Osteoblast (primary cell): ENCODE data around the gene FGD4. TPM values are rescaled to one million over a fixed set of nuclear protein-coding genes. Genes with fewer than 3 reads are reported as not detected.

ENCODE experiments used
- DNase-seq: peaks from one replicate; pipeline ENCODE4 v3.0.0; 2011; ENCODE audit warnings: low spot score, mixed read lengths; ENCODE audit not compliant: insufficient read length; ENCODE audit errors: missing footprints
- H2AFZ ChIP-seq: 2 replicates; pipeline ENCODE4 v1.6.0; 2011; ENCODE audit warnings: mild to moderate bottlenecking, low read length
- H3K27ac ChIP-seq: 2 replicates; pipeline ENCODE4 v1.5.1; 2011; ENCODE audit warnings: mild to moderate bottlenecking, low read depth, low read length, moderate library complexity
- H3K27me3 ChIP-seq: 2 replicates; pipeline ENCODE4 v1.6.0; 2012; ENCODE audit warnings: mild to moderate bottlenecking, control low read depth, inconsistent platforms, low read length, moderate library complexity; ENCODE audit not compliant: insufficient read depth
- H3K36me3 ChIP-seq: 2 replicates; pipeline ENCODE4 v1.5.1; 2011; ENCODE audit warnings: mild to moderate bottlenecking, low read length, control low read depth, moderate library complexity; ENCODE audit not compliant: insufficient read depth
- H3K4me1 ChIP-seq: 2 replicates; pipeline ENCODE4 v1.5.1; 2011; ENCODE audit warnings: mild to moderate bottlenecking, low read length, control low read depth, moderate library complexity; ENCODE audit not compliant: insufficient read depth
- H3K4me2 ChIP-seq: 2 replicates; pipeline ENCODE4 v1.6.0; 2011; ENCODE audit warnings: mild to moderate bottlenecking, low read length; ENCODE audit not compliant: insufficient read depth
- H3K4me3 ChIP-seq: fragments of 200-600 bp; sonication (generic); 3 replicates; pipeline ENCODE4 v1.5.1; 2012; ENCODE audit warnings: mild to moderate bottlenecking, low read length, inconsistent platforms; ENCODE audit not compliant: insufficient read depth
- H3K79me2 ChIP-seq: 2 replicates; pipeline ENCODE4 v1.6.0; 2012; ENCODE audit warnings: mild to moderate bottlenecking, low read length, control low read depth, inconsistent platforms; ENCODE audit not compliant: insufficient read depth
- H3K9me3 ChIP-seq: 2 replicates; pipeline ENCODE4 v1.5.1; 2011; ENCODE audit warnings: low read depth, low read length, control low read depth
- H4K20me1 ChIP-seq: 2 replicates; pipeline ENCODE4 v1.6.0; 2012; ENCODE audit warnings: mild to moderate bottlenecking, low read length, control low read depth; ENCODE audit not compliant: insufficient read depth
- total RNA-seq: library from RNA; depleted of rRNA; stranded (reverse); fragments of >200 nt; gene quantifications from 2 replicates; pipeline ENCODE4 v1.2.3, GENCODE V29; 2012
- TF ChIP-seq, protein P1 (sequence below): IDR thresholded peaks from 2 replicates; pipeline ENCODE4 v1.5.1; 2011; ENCODE audit warnings: mild to moderate bottlenecking, low read depth, low read length, moderate library complexity; ENCODE audit errors: extremely low read depth

FGD4 gene
- total RNA-seq, 1 donor, result 11.9 TPM

DNA sequence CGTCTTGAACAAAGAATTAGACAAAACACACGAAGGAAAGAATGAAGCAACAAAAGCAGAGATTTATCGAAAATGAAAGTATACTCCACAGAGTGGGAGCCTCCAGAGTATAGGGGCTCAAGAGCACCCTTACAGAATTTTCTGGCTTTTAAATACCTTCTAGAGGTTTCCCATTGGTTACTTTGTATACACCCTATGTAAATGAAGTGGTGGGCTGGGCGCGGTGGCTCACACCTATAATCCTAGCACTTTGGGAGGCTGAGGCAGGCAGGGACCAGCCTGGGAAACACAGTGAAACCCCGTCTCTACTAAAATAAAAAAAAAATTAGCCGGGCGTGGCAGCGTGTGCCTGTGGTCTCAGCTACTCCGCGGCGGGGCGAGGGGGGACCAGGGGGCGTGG lies 266.7 kb downstream of the FGD4 start:
- Histone ChIP-seq H3K4me1 (no peaks in the 10 kb centered on the region), H2AFZ (peak overlapping the region; percentile 63), H3K4me2 (peak overlapping the region; percentile 49), H4K20me1 (no peaks in the 10 kb centered on the region), H3K9me3 (no peaks in the 10 kb centered on the region), H3K36me3 (no peaks in the 10 kb centered on the region), H3K27me3 (peaks cover 4% of the 10 kb centered on the region), H3K79me2 (no peaks in the 10 kb centered on the region), H3K27ac (no peak overlapping the region), H3K4me3 (peak overlapping the region; percentile 41)
- DNase-seq, result no peak
- TF ChIP-seq, protein P1, sequence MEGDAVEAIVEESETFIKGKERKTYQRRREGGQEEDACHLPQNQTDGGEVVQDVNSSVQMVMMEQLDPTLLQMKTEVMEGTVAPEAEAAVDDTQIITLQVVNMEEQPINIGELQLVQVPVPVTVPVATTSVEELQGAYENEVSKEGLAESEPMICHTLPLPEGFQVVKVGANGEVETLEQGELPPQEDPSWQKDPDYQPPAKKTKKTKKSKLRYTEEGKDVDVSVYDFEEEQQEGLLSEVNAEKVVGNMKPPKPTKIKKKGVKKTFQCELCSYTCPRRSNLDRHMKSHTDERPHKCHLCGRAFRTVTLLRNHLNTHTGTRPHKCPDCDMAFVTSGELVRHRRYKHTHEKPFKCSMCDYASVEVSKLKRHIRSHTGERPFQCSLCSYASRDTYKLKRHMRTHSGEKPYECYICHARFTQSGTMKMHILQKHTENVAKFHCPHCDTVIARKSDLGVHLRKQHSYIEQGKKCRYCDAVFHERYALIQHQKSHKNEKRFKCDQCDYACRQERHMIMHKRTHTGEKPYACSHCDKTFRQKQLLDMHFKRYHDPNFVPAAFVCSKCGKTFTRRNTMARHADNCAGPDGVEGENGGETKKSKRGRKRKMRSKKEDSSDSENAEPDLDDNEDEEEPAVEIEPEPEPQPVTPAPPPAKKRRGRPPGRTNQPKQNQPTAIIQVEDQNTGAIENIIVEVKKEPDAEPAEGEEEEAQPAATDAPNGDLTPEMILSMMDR, result no peak

DNA sequence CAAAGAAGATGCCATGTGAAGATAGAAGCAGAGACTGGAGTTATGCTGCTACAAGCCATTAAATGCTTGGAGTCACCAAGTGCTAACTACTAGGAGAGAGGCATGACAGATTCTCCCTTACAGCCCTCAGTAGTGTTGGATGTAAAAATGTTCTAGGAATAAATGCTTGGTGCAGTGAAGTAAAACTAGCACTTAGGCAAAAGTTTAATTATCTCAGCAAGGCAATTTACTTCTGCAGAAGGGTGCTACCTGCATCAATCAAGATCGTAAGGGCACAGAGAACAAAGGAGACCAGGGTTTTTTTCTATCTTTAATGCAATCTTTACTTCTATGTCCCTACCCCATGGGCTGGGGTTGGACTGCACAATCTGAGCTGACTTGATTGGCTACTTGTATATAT lies 270.2 kb downstream of the FGD4 start:
- TF ChIP-seq, protein P1, result no peak

GRCh38 chr12:32671930-32672780 lies 272.8 kb downstream of the FGD4 start:
- H3K79me2 ChIP-seq, result no peaks in the 10 kb centered on the region
- no peaks in the 10 kb centered on the region for H3K4me1 ChIP-seq
- H3K4me3 ChIP-seq, result no peak overlapping the region
- H2AFZ ChIP-seq, result no peak overlapping the region
- H4K20me1 ChIP-seq, result no peaks in the 10 kb centered on the region
- H3K4me2 ChIP-seq, result no peak overlapping the region
- H3K27ac ChIP-seq, result no peak overlapping the region
- no peaks in the 10 kb centered on the region for H3K9me3 ChIP-seq
- TF ChIP-seq, protein P1, result peak; percentile 57
- no peaks in the 10 kb centered on the region for H3K36me3 ChIP-seq
- DNase-seq, result peak; percentile 91
- H3K27me3 ChIP-seq, result peaks cover 4% of the 10 kb centered on the region

More for the DNA sequence above, 270.2 kb downstream of the FGD4 start:
- Histone ChIP-seq H3K9me3 (no peaks in the 10 kb centered on the region), H3K27ac (no peak overlapping the region), H3K4me3 (no peak overlapping the region), H3K4me2 (no peak overlapping the region), H3K4me1 (no peaks in the 10 kb centered on the region), H2AFZ (no peak overlapping the region), H3K36me3 (no peaks in the 10 kb centered on the region), H4K20me1 (no peaks in the 10 kb centered on the region), H3K79me2 (no peaks in the 10 kb centered on the region), H3K27me3 (peaks cover 4% of the 10 kb centered on the region)
- DNase-seq, result no peak

DNA sequence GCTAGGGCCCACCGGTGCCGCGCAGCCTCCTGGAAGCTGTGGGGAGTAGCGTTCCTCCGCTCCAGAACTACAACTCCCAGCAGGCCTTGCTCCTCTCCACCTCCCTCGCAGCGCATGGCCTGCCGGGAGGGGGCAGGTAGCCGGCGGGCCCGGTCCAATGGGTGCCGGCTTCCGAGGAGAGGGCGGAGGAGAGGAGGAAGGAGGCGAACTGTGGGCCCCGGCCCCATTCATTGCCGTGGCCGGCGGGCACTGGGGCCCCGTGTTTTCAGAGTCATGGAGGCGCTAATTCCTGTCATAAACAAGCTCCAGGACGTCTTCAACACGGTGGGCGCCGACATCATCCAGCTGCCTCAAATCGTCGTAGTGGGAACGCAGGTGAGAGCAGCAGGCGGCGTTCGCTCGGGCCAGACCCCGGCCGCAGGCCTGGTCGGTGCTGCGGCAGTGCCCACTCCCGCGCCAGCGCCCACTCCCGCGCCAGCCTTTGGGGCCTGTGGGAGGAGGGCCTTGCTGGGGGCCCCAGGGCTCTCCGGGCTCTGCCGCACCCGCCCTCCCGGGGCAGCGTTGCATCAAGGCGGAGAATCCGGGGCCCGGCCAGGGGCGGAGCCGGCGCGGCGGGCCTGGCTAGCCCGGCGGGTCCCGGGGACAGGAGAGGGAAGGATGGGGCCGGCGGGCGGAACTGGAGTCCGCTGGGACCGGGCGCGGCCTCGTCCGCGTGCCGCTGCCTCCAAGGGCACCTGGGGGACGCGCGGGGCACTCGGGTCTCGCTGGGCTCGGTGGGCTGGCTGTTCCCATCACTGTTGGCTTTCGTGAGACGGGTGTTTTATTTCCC lies 279.9 kb downstream of the FGD4 start, which contains the start of gene DNM1L:
Gene DNM1L (plus strand): TSS at position 211 of the 829 bp plus-strand sequence. CDS start 63 bp downstream, at position 274.
- peaks cover 44% of the 10 kb centered on the region for H3K79me2 ChIP-seq
- peak within 1 kb of the TSS; percentile 90 for H3K27ac ChIP-seq
- H3K4me1 ChIP-seq, result peaks cover 7% of the 10 kb centered on the region
- TF ChIP-seq, protein P1, result no peak
- peak within 1 kb of the TSS; percentile 81 for H3K4me2 ChIP-seq
- peak within 1 kb of the TSS; percentile 97 for H3K4me3 ChIP-seq
- peaks cover 2% of the 10 kb centered on the region for H4K20me1 ChIP-seq
- H3K9me3 ChIP-seq, result no peaks in the 10 kb centered on the region
- H3K36me3 ChIP-seq, result peaks cover 5% of the 10 kb centered on the region
- H2AFZ ChIP-seq, result peak within 1 kb of the TSS; percentile 94
- DNase-seq, result peak; percentile 97
- H3K27me3 ChIP-seq, result no peaks in the 10 kb centered on the region
